GM10847 (cell line): Measurements from ENCODE around the gene LTO1.

ENCODE experiments used
- POLR2A ChIP-seq: IDR thresholded peaks from 2 replicates; pipeline ENCODE4 v1.6.1; 2011; ENCODE audit not compliant: insufficient read length; ENCODE audit errors: extremely low read depth

LTO1 gene

DNA sequence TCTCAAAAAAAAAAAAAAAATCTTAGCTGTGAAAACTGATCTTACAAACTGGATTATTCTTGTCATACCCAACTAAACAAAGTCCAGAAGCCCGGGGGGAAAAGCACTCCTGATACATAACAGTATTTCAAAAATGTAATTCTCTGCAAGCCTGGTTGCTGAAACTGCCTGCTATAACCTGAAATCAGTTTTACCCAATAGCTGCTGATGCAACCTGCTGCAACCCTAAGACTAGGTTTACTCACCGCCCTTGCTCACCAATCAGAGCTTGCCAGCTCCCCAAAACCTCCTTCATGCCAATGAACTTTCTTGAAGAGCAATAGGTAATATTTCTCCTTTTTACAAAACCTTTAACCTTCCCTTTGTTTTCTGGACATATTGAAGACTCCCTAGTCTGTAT, 16.3 kb upstream of the LTO1 start:
- TF ChIP-seq POLR2A: no peak

DNA sequence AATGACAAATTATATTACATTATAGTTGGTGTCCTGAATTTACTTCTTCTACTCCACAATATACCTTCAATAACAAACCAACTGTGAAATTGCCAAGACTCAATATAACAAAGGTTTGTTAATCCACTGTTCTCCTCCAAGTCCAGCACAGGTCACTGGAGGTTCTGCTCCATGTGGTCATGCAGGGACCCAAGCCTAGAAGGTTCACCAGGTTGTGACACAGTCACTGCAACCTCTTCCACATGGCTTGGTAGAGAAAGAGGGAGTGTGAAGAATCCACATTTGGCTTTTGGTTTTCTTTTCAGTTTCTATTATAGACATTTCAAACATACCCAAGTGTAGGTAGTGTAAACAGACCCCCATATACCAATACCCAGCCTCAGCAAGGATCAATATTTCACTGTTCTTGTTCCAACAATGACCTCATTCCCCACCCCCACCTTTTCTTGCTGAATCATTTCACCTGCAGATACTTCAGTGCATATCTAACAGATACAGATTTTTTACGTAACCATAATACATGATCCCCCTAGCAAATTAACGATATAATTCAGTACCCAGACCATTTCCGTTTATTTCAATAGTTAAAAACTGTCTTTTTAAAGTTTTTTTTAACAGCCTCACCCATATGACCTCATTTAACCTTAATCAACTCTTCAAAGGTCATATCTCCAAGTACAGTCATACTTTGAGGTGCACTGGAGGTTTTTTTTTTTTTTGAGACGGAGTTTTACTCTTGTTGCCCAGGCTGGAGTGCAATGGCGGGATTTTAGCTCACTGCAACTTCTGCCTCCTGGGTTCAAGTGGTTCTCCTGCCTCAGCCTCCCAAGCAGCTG, 14.5 kb upstream of the LTO1 start:
- TF ChIP-seq POLR2A: no peak

GRCh38 chr11:69686856-69687255, 11.7 kb upstream of the LTO1 start:
- no peak for TF ChIP-seq POLR2A

GRCh38 chr11:69686452-69686851, 11.3 kb upstream of the LTO1 start:
- TF ChIP-seq POLR2A: no peak

DNA sequence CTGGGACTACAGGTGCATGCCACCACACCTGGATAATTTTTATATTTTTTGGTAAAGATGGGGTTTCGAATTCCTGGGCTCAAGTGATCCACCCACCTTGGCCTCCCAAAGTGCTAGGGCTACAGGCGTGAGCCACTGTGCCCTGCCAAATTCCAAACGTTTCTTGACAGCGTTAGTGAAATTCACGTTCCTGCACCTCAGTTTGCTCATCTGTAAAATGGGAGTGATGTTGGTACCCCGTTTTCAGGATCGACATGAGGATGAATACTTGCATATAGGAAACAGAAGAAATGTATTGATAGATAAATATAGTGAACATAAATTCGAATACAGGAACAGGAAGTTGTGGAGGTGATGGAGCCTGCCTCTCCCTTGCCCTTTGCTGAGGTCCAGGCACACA, 10.2 kb upstream of the LTO1 start:
- no peak for TF ChIP-seq POLR2A

DNA sequence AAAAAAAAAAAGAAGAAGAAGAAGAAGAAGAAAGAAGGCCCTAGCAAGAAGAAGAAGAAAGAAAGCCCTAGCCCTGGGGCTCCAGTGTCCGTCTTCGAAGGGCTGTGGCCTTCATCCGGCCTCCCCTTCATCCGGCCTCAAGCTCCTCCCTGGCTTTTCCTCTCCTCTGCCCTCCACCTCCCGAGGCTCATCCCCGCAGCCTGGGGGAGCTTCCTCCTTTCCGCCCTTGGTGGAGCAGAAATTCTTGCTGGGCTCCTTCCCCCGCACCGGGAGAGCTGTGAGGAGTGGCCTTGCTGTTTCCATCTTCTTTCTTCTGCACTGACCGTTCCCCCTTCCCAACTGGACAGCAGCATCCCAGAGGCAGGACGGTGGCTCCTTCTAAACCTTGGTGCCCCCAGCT, 9.5 kb upstream of the LTO1 start:
- TF ChIP-seq POLR2A: no peak

GRCh38 chr11:69683764-69684333, 8.7 kb upstream of the LTO1 start:
- no peak for TF ChIP-seq POLR2A

DNA sequence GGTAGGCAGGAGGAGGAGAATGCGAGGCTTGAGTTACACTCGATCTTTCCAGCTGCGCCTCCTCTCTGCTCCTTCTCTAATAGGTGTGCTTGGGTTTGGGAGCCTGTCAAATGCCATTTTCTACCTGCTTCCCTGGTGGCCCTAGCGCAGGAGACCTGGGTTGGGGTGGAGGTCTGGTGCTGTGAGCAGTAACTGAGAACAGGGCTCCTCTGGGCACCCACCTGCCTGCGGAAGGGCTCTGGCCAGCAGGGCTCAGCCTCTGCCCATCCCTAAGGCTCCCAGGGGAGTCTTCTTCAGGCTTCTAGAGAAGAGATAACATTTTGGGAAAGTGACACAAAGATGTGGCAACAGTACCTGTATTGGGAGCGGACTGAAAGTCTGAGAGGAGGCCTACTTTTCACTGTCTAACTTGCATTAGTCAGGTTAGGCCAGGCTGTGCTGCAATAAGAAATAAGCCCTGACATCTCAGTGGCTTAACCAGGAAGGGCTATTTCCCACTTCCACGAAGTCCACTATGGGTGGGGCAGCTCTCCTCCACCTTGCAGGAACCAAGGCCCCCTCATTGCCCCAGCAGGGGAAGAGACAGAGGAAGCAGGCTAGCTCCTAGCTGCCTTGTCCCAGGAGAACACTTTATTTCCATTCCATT, 7.7 kb upstream of the LTO1 start:
- no peak for TF ChIP-seq POLR2A

GRCh38 chr11:69682221-69682620, 7.1 kb upstream of the LTO1 start:
- TF ChIP-seq POLR2A: no peak

DNA sequence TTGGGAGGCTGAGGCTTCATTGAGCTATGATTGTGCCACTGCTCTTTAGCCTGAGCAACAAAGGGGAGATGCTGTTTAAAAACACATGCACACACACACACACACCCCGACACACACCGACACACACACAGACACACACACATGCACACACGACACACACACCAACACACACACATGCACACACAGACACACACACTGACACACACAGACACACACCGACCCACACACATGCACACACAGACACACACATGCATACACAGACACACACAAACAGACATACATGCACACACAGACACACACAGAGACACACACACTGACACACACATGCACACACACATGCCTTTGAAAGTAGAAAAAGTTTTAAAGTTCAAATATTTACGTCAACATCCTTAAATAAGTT, 5.5 kb upstream of the LTO1 start:
- TF ChIP-seq POLR2A: no peak

GRCh38 chr11:69677749-69678148, 2.6 kb upstream of the LTO1 start:
- no peak for TF ChIP-seq POLR2A

GRCh38 chr11:69674267-69674885, 777 bp downstream of the LTO1 start:
- TF ChIP-seq POLR2A: no peak

GRCh38 chr11:69671734-69672465, 3.3 kb downstream of the LTO1 start:
- TF ChIP-seq POLR2A: no peak

DNA sequence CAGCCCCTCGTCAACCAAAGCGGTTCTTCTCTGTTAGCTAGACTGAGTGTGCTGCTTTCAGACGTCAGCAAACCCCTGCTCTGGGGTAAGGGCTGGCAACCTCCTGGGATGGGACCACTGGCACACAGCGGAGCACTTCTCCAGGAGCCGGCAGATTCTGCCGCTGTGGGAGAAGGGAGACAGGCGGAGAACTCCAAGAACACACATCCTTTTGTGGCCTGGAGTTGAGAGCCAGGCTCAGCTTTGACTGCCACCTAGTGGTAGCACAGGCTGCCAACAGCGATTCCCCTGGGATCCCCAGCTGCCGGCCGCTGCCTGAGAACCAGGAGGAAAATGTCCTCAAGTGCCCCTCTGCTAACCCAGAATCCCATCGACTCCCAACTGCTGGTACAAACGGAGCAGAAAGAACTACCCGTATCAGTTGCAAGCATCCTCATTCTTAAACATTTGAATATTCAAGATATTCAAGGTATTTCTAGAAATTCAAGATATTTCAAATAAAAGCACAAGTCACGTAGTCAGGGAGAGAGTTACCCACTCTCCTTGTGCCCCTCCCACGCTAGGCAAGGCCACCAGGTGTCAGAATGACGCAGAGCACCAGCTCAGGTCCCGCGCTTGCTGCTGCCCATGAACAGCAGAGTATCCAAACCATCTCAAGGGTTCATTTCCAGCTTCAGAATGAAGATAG, 4.9 kb downstream of the LTO1 start:
- TF ChIP-seq POLR2A: no peak

DNA sequence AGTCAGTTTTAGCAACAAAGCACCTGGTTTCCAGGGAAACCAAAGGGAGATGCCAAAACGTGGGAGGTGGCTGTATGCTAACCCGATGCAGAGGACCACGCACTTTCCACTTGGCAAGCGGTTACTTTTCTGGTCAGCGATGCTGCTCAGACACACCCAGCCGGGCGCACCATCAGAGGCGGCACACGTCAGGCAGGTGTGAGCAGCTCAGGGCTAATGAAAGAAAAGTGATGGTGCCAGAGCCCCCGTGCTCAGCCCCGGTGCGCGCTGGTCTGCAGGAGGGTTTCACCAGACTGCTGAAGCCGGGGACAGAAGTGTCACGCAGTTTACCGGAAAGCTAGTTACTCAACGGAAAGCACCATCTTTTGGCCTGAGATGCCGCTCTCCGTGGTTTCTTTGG, 5.7 kb downstream of the LTO1 start:
- TF ChIP-seq POLR2A: no peak
